Activated CD8-positive, alpha-beta memory T cell treated with anti-CD3 and anti-CD28 coated beads for 36 hours (primary cell): ENCODE measurements around the gene RIBC2. TPM values are rescaled to one million over a fixed set of nuclear protein-coding genes. Genes with fewer than 3 reads are reported as not detected.
"Not testable (repeated sequence)": the region's sequence is repeated elsewhere in the genome, so short reads cannot be mapped to it uniquely, and the experiment has no call there.

Experiments
- CTCF ChIA-PET: fragments of 350-600 bp; sonication (Branson Sonifier 250); formaldehyde crosslinking; loops from one replicate; lab custom pipeline; 2021; ENCODE audit warnings: antibody characterized with exemption; lab: Charles Lee
- POLR2A ChIA-PET: fragments of 350-600 bp; sonication (Branson Sonifier 250); formaldehyde crosslinking; loops from one replicate; lab custom pipeline; 2021; ENCODE audit warnings: antibody characterized with exemption; lab: Charles Lee
- total RNA-seq, 2 experiments: library from RNA; stranded (reverse); gene quantifications; one replicate each; pipeline ENCODE4 v1.2.3, GENCODE V29; 2021

The RIBC2 gene
- total RNA-seq, 2 experiments from 2014 or later: 12.4 to 13.3 TPM

- ChIA-PET POLR2A (interaction anchor here (1.0 to 1.1 kb wide), 2 partner anchors 9 to 11 kb away, joined by 3 read pairs; partner anchors contain the start of genes RIBC2 and SMC1B), CTCF (no interaction called here)
These were observed 8.9 kb downstream of the RIBC2 start for GRCh38 chr22:45422237-45422983.

DNA sequence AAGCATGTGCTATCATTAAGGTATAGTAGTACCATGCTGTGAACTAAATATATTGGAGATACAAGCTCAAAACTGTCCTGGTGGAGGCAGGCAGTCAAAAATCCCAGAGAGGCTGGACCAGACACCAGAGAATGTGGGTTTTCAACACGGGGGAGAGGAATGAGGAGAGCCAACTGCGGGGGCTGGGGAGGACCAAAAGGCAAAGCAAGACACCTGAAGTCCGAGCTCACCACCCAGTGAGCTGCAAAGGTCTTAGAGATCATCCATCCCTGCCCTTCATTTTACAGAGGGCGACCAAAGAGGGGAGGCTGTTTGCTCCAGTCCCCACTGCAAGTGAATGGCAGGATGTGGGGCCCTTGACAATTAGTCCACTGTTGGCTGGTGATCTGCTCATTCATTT is 10.0 kb downstream of the RIBC2 start:
- POLR2A ChIA-PET: interaction anchor here (1.0 to 1.1 kb wide), 2 partner anchors 10 kb away, joined by 3 read pairs; partner anchors contain the start of genes RIBC2 and SMC1B

DNA sequence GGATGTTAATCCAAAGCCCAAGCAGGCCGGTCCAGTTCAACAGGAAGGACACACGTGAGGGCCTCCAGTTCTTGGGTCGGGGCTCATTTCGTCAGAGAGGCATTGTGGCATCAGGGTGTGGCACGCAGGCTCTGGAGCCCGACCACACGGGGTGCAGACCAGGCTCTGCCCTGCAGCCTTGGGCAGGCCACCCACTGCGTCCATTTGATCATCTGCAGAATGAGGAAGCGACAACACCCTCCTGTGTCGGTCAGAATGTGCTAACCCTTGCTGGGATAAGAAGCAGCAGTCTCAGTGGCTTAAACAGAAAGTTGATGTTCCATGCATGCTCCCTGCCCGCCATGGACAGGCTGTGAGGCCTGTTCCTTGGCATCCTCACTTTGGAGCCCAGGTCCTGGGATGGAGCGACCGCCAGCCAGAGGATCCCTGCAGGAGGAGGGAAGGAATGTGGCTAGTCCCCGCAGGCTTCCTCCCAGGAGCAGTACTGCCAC is 10.8 kb downstream of the RIBC2 start:
- ChIA-PET CTCF (no interaction called here), POLR2A (no interaction called here)

More for the DNA sequence above, 10.0 kb downstream of the RIBC2 start:
- CTCF ChIA-PET: no interaction called here

DNA sequence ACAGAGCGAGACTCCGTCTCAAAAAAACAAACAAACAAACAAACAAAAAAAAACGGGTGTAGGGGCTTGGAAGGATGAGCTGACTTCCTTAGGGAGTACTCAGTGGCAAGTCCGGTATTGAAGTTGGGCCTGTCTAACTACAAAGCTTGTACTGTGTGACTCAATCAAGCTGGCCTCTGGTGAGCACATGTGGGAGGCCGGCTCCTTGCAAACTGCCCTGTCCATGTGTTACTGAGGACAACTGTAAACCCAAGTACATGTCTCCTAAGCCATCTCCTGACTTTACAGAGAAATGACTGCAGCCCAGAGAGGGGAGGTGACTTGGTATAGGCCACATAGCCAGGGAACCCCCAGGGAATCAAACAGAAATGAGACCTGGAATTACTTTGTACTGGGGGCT is 11.6 kb downstream of the RIBC2 start:
- ChIA-PET CTCF (no interaction called here), POLR2A (no interaction called here)

DNA sequence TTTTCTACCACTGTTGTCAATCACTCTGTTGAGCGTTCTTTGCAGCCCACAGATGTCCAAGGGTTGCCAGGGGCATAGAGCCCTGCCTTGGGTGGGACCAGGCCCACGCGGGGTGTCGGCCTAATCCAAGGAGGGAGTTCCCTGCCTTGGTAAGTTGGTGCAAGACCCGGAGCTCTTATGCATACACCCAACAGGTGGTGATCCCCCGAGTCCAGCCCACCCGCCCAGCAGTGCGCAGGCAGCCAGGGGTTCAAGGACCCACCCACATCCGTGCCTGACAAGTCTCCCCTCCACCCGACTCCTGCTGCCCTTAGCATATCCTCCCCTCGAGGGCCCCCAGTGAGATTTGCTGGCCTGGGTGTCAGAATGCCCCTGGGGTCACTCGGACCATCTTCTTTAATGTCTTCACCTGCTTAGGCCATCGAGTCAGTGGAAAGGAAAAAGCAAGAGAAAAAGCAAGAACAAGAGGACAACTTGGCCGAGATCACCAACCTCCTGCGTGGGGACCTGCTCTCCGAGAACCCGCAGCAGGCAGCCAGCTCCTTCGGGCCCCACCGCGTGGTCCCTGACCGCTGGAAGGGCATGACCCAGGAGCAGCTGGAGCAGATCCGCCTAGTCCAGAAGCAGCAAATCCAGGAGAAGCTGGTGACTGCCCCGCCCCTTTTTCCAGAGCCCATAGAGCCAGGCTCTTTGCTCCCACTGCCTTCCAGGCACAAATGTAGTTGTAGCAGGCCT is 12.2 kb downstream of the RIBC2 start:
- POLR2A ChIA-PET: no interaction called here
- CTCF ChIA-PET: no interaction called here

DNA sequence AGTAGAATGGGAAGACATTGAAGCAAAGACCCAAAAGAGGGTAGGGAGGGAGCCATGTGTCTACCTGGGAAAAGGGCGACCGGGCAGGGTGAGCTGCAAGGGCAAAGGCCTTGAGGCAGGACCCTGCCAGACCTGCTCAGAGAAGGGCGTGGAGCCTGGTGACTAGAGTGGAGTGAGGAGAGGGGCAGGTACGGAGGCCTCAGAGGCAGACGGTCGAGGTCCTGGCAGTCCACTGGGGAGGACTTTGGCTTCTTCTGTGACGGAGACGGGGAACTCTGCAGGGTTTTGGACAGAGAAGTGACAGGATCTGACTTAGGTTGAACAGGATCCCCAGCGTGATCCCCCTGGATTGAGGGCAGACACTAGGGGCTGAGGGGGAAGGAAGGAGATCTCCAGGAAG is 12.9 kb downstream of the RIBC2 start:
- ChIA-PET CTCF (no interaction called here), POLR2A (no interaction called here)

- ChIA-PET POLR2A (no interaction called here), CTCF (no interaction called here)
These were observed 13.6 kb downstream of the RIBC2 start for GRCh38 chr22:45427114-45427513.

GRCh38 chr22:45428391-45429385 is 15.2 kb downstream of the RIBC2 start:
- POLR2A ChIA-PET: no interaction called here
- CTCF ChIA-PET: no interaction called here

- ChIA-PET POLR2A (no interaction called here), CTCF (no interaction called here)
These were observed 15.9 kb downstream of the RIBC2 start for GRCh38 chr22:45429424-45429823.

- ChIA-PET POLR2A (no interaction called here), CTCF (interaction anchor here (1.4 kb wide), 1 partner anchor 96 kb away, joined by 3 read pairs; no protein-coding TSS in a partner anchor)
These were observed 16.7 kb downstream of the RIBC2 start for GRCh38 chr22:45429981-45430775.

DNA sequence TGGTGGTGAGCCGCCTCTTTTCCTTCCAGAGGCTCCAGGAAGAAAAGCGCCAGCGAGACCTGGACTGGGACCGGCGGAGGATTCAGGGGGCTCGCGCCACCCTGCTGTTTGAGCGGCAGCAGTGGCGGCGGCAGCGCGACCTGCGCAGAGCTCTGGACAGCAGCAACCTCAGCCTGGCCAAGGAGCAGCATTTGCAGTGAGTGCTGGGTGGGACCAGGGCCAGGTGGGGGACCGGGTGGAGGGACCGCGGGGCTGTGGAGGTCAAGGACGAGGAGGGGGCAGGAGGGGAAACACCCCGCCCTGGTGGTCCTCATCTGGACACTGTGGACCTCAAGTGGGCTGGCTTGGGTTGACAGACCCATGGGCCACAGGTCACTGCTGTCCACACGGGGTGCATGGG is 17.4 kb downstream of the RIBC2 start:
- ChIA-PET POLR2A (no interaction called here), CTCF (interaction anchor here (1.4 kb wide), 1 partner anchor 96 kb away, joined by 3 read pairs; no protein-coding TSS in a partner anchor)

- CTCF ChIA-PET: interaction anchor here (0.9 kb wide), 1 partner anchor 171 kb away, joined by 5 read pairs; no protein-coding TSS in a partner anchor
These were observed 21.5 kb downstream of the RIBC2 start for GRCh38 chr22:45434981-45435380.

DNA sequence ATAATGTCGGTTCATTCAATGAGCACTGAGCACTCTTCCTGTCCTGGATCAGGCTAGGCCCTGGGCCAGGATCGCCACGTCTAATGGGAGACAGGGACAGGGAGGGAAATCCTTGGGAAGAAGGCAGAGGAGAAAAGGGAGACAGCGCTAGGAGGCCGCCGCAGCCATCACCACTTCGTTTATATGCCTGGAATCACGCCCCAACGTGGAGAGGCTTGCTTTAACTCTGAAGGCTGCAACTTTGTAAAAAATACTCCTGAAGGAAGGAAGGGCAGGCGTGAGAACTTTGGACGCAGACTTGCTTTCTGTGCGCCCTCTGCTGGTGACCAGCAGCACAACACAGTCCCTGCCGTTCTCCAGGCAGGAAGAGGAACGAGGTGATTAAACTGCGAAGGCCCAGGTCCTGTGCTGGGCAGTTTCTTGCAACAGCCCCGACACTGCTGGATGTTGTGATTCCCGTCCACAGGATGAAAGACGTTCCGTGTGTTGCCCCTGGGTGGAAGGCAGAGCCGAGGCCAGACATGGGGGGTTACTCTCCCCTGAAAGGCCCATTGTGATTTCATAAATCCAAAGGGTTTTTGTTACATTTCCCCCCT is 22.1 kb downstream of the RIBC2 start:
- POLR2A ChIA-PET: no interaction called here
- CTCF ChIA-PET: interaction anchor here (1.0 to 1.1 kb wide), 2 partner anchors 21 to 123 kb away, joined by 3 to 4 read pairs; no protein-coding TSS in a partner anchor

More at GRCh38 chr22:45434981-45435380, 21.5 kb downstream of the RIBC2 start:
- POLR2A ChIA-PET: no interaction called here

DNA sequence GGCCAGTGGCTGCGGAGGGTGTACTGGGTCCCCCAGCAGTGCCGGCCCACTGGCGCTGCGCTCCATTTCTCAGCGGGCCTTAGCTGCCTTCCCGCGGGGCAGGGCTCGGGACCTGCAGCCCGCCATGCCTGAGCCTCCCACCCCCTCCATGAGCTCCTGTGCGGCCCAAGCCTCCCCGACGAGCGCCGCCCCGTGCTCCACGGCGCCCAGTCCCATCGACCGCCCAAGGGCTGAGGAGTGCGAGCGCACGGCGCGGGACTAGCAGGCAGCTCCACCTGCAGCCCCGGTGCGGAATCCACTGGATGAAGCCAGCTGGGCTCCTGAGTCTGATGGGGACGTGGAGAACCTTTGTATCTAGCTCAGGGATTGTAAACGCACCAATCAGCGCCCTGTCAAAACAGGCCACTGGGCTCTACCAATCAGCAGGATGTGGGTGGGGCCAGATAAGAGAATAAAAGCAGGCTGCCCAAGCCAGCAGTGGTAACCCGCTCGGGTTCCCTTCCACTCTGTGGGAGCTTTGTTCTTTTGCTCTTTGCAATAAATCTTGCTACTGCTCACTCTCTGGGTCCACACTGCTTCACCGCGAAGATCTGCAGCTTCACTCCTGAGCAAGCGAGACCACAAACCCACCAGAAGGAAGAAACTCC is 23.5 kb downstream of the RIBC2 start:
- POLR2A ChIA-PET: not testable (repeated sequence)
- CTCF ChIA-PET: interaction anchor here (1.1 kb wide), 1 partner anchor 124 kb away, joined by 3 read pairs; no protein-coding TSS in a partner anchor

- POLR2A ChIA-PET: no interaction called here
- CTCF ChIA-PET: no interaction called here
These were observed 24.8 kb downstream of the RIBC2 start for GRCh38 chr22:45438336-45438735.

DNA sequence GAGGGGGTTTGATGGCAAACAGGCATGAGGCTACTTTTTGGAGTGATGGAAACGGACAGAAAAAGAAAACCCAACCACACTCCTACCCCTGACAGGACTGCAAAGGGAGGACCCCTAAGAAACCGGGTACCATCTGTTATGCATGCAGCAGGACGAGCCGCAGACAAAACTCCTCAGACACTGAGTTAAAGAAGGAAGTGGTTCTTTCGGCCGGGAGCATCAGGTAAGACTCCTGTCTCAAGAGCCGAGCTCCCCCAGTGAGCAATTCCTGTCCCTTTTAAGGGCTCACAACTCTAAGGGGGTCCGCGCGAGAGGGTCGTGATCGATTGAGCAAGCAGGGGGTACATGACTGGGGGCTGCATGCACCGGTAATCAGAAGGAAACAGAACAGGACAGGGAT is 27.2 kb downstream of the RIBC2 start:
- CTCF ChIA-PET: interaction anchor here (1.6 kb wide), 1 partner anchor 15 kb away, joined by 3 read pairs; no protein-coding TSS in a partner anchor
- POLR2A ChIA-PET: not testable (repeated sequence)

DNA sequence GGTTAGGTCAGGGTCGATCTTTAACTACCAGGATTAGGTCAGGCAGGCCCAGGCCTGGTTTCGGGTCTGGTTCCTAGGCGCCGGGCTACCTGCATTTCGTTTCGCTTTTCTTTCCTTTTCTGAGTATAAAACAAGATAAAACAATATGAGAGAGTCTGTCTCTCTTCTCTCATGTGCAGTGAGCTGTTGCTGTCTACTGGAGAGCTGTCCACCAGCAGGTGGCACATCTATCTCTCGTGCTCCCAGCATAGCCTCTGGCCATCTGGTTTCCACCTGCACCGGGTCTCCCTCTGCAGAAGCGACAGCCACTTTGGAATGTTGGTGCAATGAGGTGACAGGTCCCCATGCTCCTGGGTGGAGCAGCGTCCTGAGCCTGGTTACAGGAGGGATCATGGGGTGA is 27.6 kb downstream of the RIBC2 start:
- ChIA-PET CTCF (interaction anchor here (0.6 to 1.6 kb wide), 4 partner anchors 15 to 1328 kb away, joined by 3 to 4 read pairs (median 3); no protein-coding TSS in a partner anchor), POLR2A (interaction anchor here (1.1 kb wide), 1 partner anchor 133 kb away, joined by 6 read pairs; no protein-coding TSS in a partner anchor)
